Breast epithelium (tissue), 4 donors: Measurements from ENCODE around the gene NELL2. TPM values are rescaled to one million over a fixed set of nuclear protein-coding genes. Genes with fewer than 3 reads are reported as not detected.

Source experiments
- DNase-seq, 2 donors: peaks; one replicate each; pipeline ENCODE4 v3.0.0-alpha.2; 2019; ENCODE audit warnings: low spot score in 2 of 2
- H3K27ac ChIP-seq, 2 donors: fragments of 200-600 bp; sonication (generic) in 1 of 2; one replicate each; pipeline ENCODE4 v1.5.1; 2016 to 2019; ENCODE audit warnings: mild to moderate bottlenecking in 1 of 2
- H3K27me3 ChIP-seq, 2 donors: fragments of 200-600 bp; sonication (generic) in 1 of 2; one replicate each; pipeline versions ENCODE4 v1.5.1 to v1.6.0; 2017 to 2019; ENCODE audit warnings: control low read depth in 1 of 2, mild to moderate bottlenecking in 1 of 2
- H3K36me3 ChIP-seq: fragments of 200-600 bp; one replicate; pipeline ENCODE4 v1.5.1; 2019
- H3K4me1 ChIP-seq, 2 donors: fragments of 200-600 bp; sonication (generic); one replicate each; pipeline ENCODE4 v1.5.1; 2016 to 2019; ENCODE audit warnings: control low read depth in 1 of 2
- H3K4me3 ChIP-seq, 3 donors: fragments of 200-600 bp; sonication (generic); 1 replicate in 2 of 3; 2 replicates in 1 of 3; pipeline ENCODE4 v1.5.1; 2016 to 2019; ENCODE audit warnings: mild to moderate bottlenecking in 3 of 3, moderate library complexity in 2 of 3
- H3K9me3 ChIP-seq, 2 donors: fragments of 200-600 bp; sonication (generic) in 1 of 2; one replicate each; pipeline ENCODE4 v1.5.1; 2016 to 2019; ENCODE audit warnings: control low read depth in 1 of 2
- POLR2A ChIP-seq: fragments of 450-650 bp; IDR thresholded peaks from one replicate; pipeline ENCODE4 v1.6.1; 2016; ENCODE audit warnings: antibody characterized with exemption, mild to moderate bottlenecking, moderate library complexity
- POLR2AphosphoS5 ChIP-seq, 3 donors: sonication (generic); formaldehyde crosslinking; IDR thresholded peaks; one replicate each; pipeline ENCODE4 v1.6.1; 2017; ENCODE audit warnings: antibody characterized with exemption in 3 of 3
- intact Hi-C: fragments of 100-400 bp; cut with DNase I; formaldehyde crosslinking; loops from one replicate; pipeline ENCODE4 v1.15.1; 2023; ENCODE audit warnings: low total_unique reads
- total RNA-seq, 3 donors: library from RNA; depleted of rRNA; stranded (reverse); fragments of >200 nt; gene quantifications; one replicate each; pipeline ENCODE4 v1.1.0, GENCODE V29; 2016
- TF ChIP-seq, protein P1 (sequence below), 3 donors: fragments of 450-650 bp; IDR thresholded peaks; one replicate each; pipeline ENCODE4 v1.5.1; 2016 to 2017; ENCODE audit warnings: antibody characterized with exemption in 3 of 3, mild to moderate bottlenecking in 3 of 3, moderate library complexity in 3 of 3

Gene NELL2
- total RNA-seq, 3 donors from 2014 or later = 4.9 to 10.1 (median 9.9) TPM

GRCh38 chr12:44574586-44574985 is 301.5 kb downstream of the NELL2 start:
- H3K4me1 ChIP-seq = no peaks in the 10 kb centered on the region
- no peaks in the 10 kb centered on the region for H3K27me3 ChIP-seq
- H3K9me3 ChIP-seq = no peaks in the 10 kb centered on the region
- intact Hi-C loops = no loop called here
- no peak overlapping the region for H3K27ac ChIP-seq
- no peak overlapping the region for H3K4me3 ChIP-seq
- DNase-seq = no peak
- H3K36me3 ChIP-seq = peaks cover 3% of the 10 kb centered on the region
- TF ChIP-seq, protein P1, sequence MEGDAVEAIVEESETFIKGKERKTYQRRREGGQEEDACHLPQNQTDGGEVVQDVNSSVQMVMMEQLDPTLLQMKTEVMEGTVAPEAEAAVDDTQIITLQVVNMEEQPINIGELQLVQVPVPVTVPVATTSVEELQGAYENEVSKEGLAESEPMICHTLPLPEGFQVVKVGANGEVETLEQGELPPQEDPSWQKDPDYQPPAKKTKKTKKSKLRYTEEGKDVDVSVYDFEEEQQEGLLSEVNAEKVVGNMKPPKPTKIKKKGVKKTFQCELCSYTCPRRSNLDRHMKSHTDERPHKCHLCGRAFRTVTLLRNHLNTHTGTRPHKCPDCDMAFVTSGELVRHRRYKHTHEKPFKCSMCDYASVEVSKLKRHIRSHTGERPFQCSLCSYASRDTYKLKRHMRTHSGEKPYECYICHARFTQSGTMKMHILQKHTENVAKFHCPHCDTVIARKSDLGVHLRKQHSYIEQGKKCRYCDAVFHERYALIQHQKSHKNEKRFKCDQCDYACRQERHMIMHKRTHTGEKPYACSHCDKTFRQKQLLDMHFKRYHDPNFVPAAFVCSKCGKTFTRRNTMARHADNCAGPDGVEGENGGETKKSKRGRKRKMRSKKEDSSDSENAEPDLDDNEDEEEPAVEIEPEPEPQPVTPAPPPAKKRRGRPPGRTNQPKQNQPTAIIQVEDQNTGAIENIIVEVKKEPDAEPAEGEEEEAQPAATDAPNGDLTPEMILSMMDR (IDR thresholded peaks at IDR 0.05) = no peak
- TF ChIP-seq POLR2A (no peak), POLR2AphosphoS5 (IDR thresholded peaks at IDR 0.05) (no peak)

DNA sequence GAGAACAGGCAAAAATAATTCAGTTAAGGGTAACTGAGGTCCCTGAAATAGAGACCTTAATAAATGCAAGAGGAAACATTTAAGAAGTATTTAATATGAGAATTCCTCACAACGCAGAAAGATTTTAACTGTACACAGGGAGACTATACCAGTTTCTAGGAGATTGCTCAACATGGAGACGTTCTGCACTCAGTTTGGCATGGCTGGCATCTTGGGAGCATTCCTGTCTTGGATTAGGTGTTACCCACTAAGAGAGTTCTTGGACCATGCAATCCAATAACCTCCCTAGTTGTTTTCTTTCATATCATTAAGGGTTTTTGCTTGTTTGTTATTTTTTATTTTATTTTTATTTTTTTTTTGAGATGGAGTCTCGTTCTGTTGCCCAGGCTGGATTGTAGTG is 302.4 kb downstream of the NELL2 start:
- Histone ChIP-seq H3K9me3 (no peaks in the 10 kb centered on the region), H3K36me3 (peaks cover 3% of the 10 kb centered on the region), H3K4me3 (no peak overlapping the region), H3K27ac (no peak overlapping the region), H3K4me1 (no peaks in the 10 kb centered on the region), H3K27me3 (no peaks in the 10 kb centered on the region)
- intact Hi-C loops = no loop called here
- TF ChIP-seq POLR2A (no peak), POLR2AphosphoS5 (IDR thresholded peaks at IDR 0.05) (no peak)
- TF ChIP-seq, protein P1 (IDR thresholded peaks at IDR 0.05) = no peak
- DNase-seq = no peak

- intact Hi-C loops = no loop called here
Observed at GRCh38 chr12:44571006-44571550, 305.0 kb downstream of the NELL2 start.

GRCh38 chr12:44570036-44570583 is 306.0 kb downstream of the NELL2 start:
- TF ChIP-seq, protein P1 (IDR thresholded peaks at IDR 0.05) = no peak
- TF ChIP-seq POLR2A = no peak
- TF ChIP-seq POLR2AphosphoS5 (IDR thresholded peaks at IDR 0.05) = no peak
- intact Hi-C loops = no loop called here
- no peak for DNase-seq
- no peaks in the 10 kb centered on the region for H3K4me1 ChIP-seq
- no peak overlapping the region for H3K4me3 ChIP-seq
- no peaks in the 10 kb centered on the region for H3K9me3 ChIP-seq
- no peaks in the 10 kb centered on the region for H3K27me3 ChIP-seq
- no peak overlapping the region for H3K27ac ChIP-seq
- peaks cover 3% of the 10 kb centered on the region for H3K36me3 ChIP-seq

More at GRCh38 chr12:44571006-44571550, 305.0 kb downstream of the NELL2 start:
- Histone ChIP-seq H3K4me3 (no peak overlapping the region), H3K27ac (no peak overlapping the region), H3K4me1 (no peaks in the 10 kb centered on the region), H3K36me3 (peaks cover 3% of the 10 kb centered on the region), H3K27me3 (no peaks in the 10 kb centered on the region), H3K9me3 (no peaks in the 10 kb centered on the region)
- no peak for DNase-seq
- TF ChIP-seq POLR2AphosphoS5 (IDR thresholded peaks at IDR 0.05) = no peak
- TF ChIP-seq POLR2A = no peak
- TF ChIP-seq, protein P1 (IDR thresholded peaks at IDR 0.05) = no peak

DNA sequence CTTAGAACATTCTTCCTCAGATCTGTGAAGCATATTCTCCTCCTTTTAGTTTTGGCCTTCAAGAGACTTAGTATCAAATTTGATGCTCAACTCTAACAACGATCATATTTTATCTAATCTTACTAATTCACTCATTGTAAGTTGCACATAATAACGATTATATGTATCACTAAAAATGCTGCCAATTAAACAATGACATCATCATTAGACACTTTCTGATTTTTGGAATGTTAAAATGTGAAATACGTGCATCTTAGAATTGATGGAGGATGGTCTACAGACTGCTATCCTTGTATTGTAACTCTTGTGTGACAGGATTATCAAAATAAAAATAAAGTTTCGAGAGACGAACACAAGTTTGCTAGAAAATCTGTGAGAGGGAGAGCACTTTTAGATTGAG is 311.0 kb downstream of the NELL2 start:
- Histone ChIP-seq H3K9me3 (no peaks in the 10 kb centered on the region), H3K4me3 (no peak overlapping the region), H3K27me3 (no peaks in the 10 kb centered on the region), H3K36me3 (no peaks in the 10 kb centered on the region), H3K27ac (no peak overlapping the region), H3K4me1 (no peaks in the 10 kb centered on the region)
- no peak for DNase-seq
- TF ChIP-seq, protein P1 (IDR thresholded peaks at IDR 0.05) = no peak
- TF ChIP-seq POLR2A = no peak
- no peak for TF ChIP-seq POLR2AphosphoS5 (IDR thresholded peaks at IDR 0.05)
- intact Hi-C loops = no loop called here
